Measurements from ENCODE around the gene COL4A5. TPM values are rescaled to one million over a fixed set of nuclear protein-coding genes. Genes with fewer than 3 reads are reported as not detected.

COL4A5 gene
- total and polyA plus RNA-seq, 2 of the 13 experiments (the other 11 are each of a cell fraction or from before 2014, with no cell fraction given), result 39.5 to 45.5 TPM

- DNase-seq (ENCODE audit: low spot score) (no peak), FAIRE-seq (no peak), ATAC-seq (no peak)
- TF ChIP-seq MAFK (conservative IDR thresholded peaks at IDR 0.05 in 1 of 2, IDR thresholded peaks at IDR 0.05 in 1 of 2; ENCODE audit: low read length in 2 of 2) (no peak), ZNF292 (CRISPR knock-in tag; IDR thresholded peaks at IDR 0.05; ENCODE audit: borderline replicate concordance, low read depth) (no peak), SMC3 (IDR thresholded peaks at IDR 0.05; ENCODE audit: low read length) (no peak), ATF4 (CRISPR knock-in tag; IDR thresholded peaks at IDR 0.05) (no peak)
- H2AFZ ChIP-seq (ENCODE audit: low read length), result no peak overlapping the region
- no peak overlapping the region for H3K27ac ChIP-seq (ENCODE audit: extremely low read length, insufficient read depth, low read length)
- no peaks in the 10 kb centered on the region for H3K27me3 ChIP-seq (ENCODE audit: control insufficient read depth in 1 of 2, insufficient read depth in 2 of 2, low read length in 2 of 2)
- H3K79me2 ChIP-seq (ENCODE audit: insufficient read depth, low read length), result no peaks in the 10 kb centered on the region
- no peak overlapping the region for H3K4me3 ChIP-seq (replicated peaks in 1 of 3; ENCODE audit: insufficient read depth in 1 of 3, low read depth in 2 of 3, low read length in 3 of 3)
- ChIA-PET CTCF (ENCODE audit: low intra/inter-chr PET ratio, low total read pairs) (no interaction called here), POLR2A (no interaction called here)
- no peak overlapping the region for H3K9ac ChIP-seq (ENCODE audit: insufficient read depth, low read depth, low read length)
- BruUV-seq (replicated peaks), result no TSS peak
- H3K4me1 ChIP-seq (ENCODE audit: insufficient read depth, low read length), result no peaks in the 10 kb centered on the region
- H3K9me3 ChIP-seq (ENCODE audit: low read length), result no peaks in the 10 kb centered on the region
- H3K36me3 ChIP-seq (replicated peaks in 1 of 2; ENCODE audit: control insufficient read depth in 1 of 2, insufficient read depth in 2 of 2, low read length in 2 of 2), result no peaks in the 10 kb centered on the region
- WGBS (ENCODE audit: low lambda C conversion rate), result 100% methylated on average over 1 of the region's 1 CpG
- in situ Hi-C loops (cut with HindIII; ENCODE audit: extremely low pct_ligation_motif_present, low pct_unique_long_range_greater_than_20kb) (no loop called here), intact Hi-C loops (cut with micrococcal nuclease; ENCODE audit: unreplicated experiment) (no loop called here)
- H4K20me1 ChIP-seq (ENCODE audit: insufficient read depth, low read length), result no peaks in the 10 kb centered on the region
- no peak overlapping the region for H3K4me2 ChIP-seq (ENCODE audit: low read depth, low read length)
These were observed 19.2 kb upstream of the COL4A5 start for GRCh38 chrX:108420481-108420880.

GRCh38 chrX:108426262-108426661 is 13.4 kb upstream of the COL4A5 start:
- H4K20me1 ChIP-seq (ENCODE audit: insufficient read depth, low read length), result no peaks in the 10 kb centered on the region
- no peak for FAIRE-seq
- TF ChIP-seq CHCHD3 (CRISPR knock-in tag; IDR thresholded peaks at IDR 0.05), result no peak
- no peak for TF ChIP-seq PAWR (CRISPR knock-in tag; IDR thresholded peaks at IDR 0.05; ENCODE audit: borderline replicate concordance)
- no peaks in the 10 kb centered on the region for H3K36me3 ChIP-seq (replicated peaks in 1 of 2; ENCODE audit: control insufficient read depth in 1 of 2, insufficient read depth in 2 of 2, low read length in 2 of 2)
- DNase-seq (ENCODE audit: low spot score), result no peak
- no peaks in the 10 kb centered on the region for H3K4me1 ChIP-seq (ENCODE audit: insufficient read depth, low read length)
- no peak overlapping the region for H3K4me3 ChIP-seq (replicated peaks in 1 of 3; ENCODE audit: insufficient read depth in 1 of 3, low read depth in 2 of 3, low read length in 3 of 3)
- ChIA-PET CTCF (ENCODE audit: low intra/inter-chr PET ratio, low total read pairs) (no interaction called here), POLR2A (no interaction called here)
- no peaks in the 10 kb centered on the region for H3K9me3 ChIP-seq (ENCODE audit: low read length)
- BruUV-seq (replicated peaks), result no TSS peak
- no peak overlapping the region for H2AFZ ChIP-seq (ENCODE audit: low read length)
- in situ Hi-C loops (cut with HindIII; ENCODE audit: extremely low pct_ligation_motif_present, low pct_unique_long_range_greater_than_20kb), result no loop called here
- ATAC-seq, result no peak
- WGBS (ENCODE audit: low lambda C conversion rate), result 83% methylated on average over 1 of the region's 1 CpG
- no peak overlapping the region for H3K9ac ChIP-seq (ENCODE audit: insufficient read depth, low read depth, low read length)
- H3K27me3 ChIP-seq (ENCODE audit: control insufficient read depth in 1 of 2, insufficient read depth in 2 of 2, low read length in 2 of 2), result no peaks in the 10 kb centered on the region
- H3K79me2 ChIP-seq (ENCODE audit: insufficient read depth, low read length), result no peaks in the 10 kb centered on the region
- no peak overlapping the region for H3K27ac ChIP-seq (ENCODE audit: extremely low read length, insufficient read depth, low read length)
- intact Hi-C loops (cut with micrococcal nuclease; ENCODE audit: unreplicated experiment), result no loop called here
- no peak overlapping the region for H3K4me2 ChIP-seq (ENCODE audit: low read depth, low read length)

Data from HepG2 (cell line).